Renal cortical epithelial cell (primary cell): ENCODE results near the gene CORO1C. TPM values are rescaled to one million over a fixed set of nuclear protein-coding genes. Genes with fewer than 3 reads are reported as not detected.
"Not testable (repeated sequence)": the region's sequence is repeated elsewhere in the genome, so short reads cannot be mapped to it uniquely, and the experiment has no call there.

ENCODE experiments used
- DNase-seq: peaks from one replicate; pipeline ENCODE4 v3.0.0-alpha.2; 2011; ENCODE audit warnings: low read depth
- total RNA-seq: library from RNA; depleted of rRNA; stranded (reverse); fragments of >200 nt; gene quantifications from 2 replicates; pipeline ENCODE4 v1.2.3, GENCODE V29; 2014

The CORO1C gene
- total RNA-seq, 1 donor from 2014 or later = 235 TPM

- no peak for DNase-seq
Measured at GRCh38 chr12:108675792-108676191, 55.5 kb downstream of the CORO1C start.

GRCh38 chr12:108672054-108672453, 59.3 kb downstream of the CORO1C start:
- DNase-seq = no peak

GRCh38 chr12:108671110-108671509, 60.2 kb downstream of the CORO1C start:
- DNase-seq = no peak

- DNase-seq = no peak
Measured at GRCh38 chr12:108670066-108670631, 61.2 kb downstream of the CORO1C start.

GRCh38 chr12:108668542-108668941, 62.8 kb downstream of the CORO1C start:
- DNase-seq = peak; percentile 17

- DNase-seq = no peak
Measured at GRCh38 chr12:108668063-108668462, 63.3 kb downstream of the CORO1C start.

- no peak for DNase-seq
Measured at GRCh38 chr12:108667349-108667748, 64.0 kb downstream of the CORO1C start.

- DNase-seq = no peak
Measured at GRCh38 chr12:108666401-108666881, 64.9 kb downstream of the CORO1C start.

GRCh38 chr12:108665608-108666202, 65.6 kb downstream of the CORO1C start:
- no peak for DNase-seq

- peak; percentile 96 for DNase-seq
Measured at GRCh38 chr12:108664338-108665258, 66.7 kb downstream of the CORO1C start.

- DNase-seq = no peak
Measured at GRCh38 chr12:108663324-108664015, 67.8 kb downstream of the CORO1C start.

GRCh38 chr12:108658115-108658514, 73.2 kb downstream of the CORO1C start:
- not testable (repeated sequence) for DNase-seq

- no peak for DNase-seq
Measured at GRCh38 chr12:108657130-108657745, 74.1 kb downstream of the CORO1C start.

GRCh38 chr12:108656247-108656646, 75.1 kb downstream of the CORO1C start:
- DNase-seq = not testable (repeated sequence)

GRCh38 chr12:108655812-108656175, 75.5 kb downstream of the CORO1C start:
- DNase-seq = not testable (repeated sequence)

- DNase-seq = not testable (repeated sequence)
Measured at GRCh38 chr12:108654622-108655021, 76.7 kb downstream of the CORO1C start.

GRCh38 chr12:108653922-108654321, 77.4 kb downstream of the CORO1C start:
- no peak for DNase-seq

GRCh38 chr12:108653082-108653516, 78.2 kb downstream of the CORO1C start:
- DNase-seq = peak; percentile 30

GRCh38 chr12:108650083-108650482, 81.2 kb downstream of the CORO1C start:
- no peak for DNase-seq

GRCh38 chr12:108649669-108650068, 81.6 kb downstream of the CORO1C start:
- DNase-seq = peak; percentile 91

GRCh38 chr12:108649126-108649525, 82.2 kb downstream of the CORO1C start:
- DNase-seq = no peak
